22Rv1 (cell line): Measurements from ENCODE around the gene PTPRG.

ENCODE experiments used
- H3K27ac ChIP-seq: fragments of 450-650 bp; 2 replicates; pipeline ENCODE4 v1.5.1; 2017
- ZFX ChIP-seq: fragments of 450-650 bp; IDR thresholded peaks from 2 replicates; pipeline ENCODE4 v1.6.1; 2017; ENCODE audit warnings: antibody characterized with exemption, borderline replicate concordance
- TF ChIP-seq, protein P1 (sequence below): fragments of 450-650 bp; IDR thresholded peaks from 2 replicates; pipeline ENCODE4 v1.5.1; 2017; ENCODE audit warnings: mild to moderate bottlenecking

PTPRG gene

DNA sequence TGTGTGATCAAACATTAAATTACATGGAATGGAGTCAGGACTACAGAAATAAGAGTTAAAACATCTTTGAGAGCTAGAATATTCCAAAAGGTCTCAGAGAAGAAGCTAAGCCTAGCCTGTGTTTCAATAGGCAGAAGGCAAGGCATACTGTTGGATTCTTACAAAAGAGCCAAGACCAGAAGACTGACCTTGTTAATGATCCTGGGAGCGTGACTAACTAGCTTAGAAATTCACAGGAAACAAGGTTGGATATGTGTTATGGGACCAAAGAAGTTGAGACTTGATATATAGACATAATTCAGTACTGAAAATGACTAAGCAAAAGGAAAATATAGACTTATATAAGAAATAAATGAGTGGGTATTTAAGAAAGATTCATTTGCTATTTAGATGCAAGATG, 761.9 kb downstream of the PTPRG start:
- no peak overlapping the region for H3K27ac ChIP-seq
- TF ChIP-seq, protein P1, sequence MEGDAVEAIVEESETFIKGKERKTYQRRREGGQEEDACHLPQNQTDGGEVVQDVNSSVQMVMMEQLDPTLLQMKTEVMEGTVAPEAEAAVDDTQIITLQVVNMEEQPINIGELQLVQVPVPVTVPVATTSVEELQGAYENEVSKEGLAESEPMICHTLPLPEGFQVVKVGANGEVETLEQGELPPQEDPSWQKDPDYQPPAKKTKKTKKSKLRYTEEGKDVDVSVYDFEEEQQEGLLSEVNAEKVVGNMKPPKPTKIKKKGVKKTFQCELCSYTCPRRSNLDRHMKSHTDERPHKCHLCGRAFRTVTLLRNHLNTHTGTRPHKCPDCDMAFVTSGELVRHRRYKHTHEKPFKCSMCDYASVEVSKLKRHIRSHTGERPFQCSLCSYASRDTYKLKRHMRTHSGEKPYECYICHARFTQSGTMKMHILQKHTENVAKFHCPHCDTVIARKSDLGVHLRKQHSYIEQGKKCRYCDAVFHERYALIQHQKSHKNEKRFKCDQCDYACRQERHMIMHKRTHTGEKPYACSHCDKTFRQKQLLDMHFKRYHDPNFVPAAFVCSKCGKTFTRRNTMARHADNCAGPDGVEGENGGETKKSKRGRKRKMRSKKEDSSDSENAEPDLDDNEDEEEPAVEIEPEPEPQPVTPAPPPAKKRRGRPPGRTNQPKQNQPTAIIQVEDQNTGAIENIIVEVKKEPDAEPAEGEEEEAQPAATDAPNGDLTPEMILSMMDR: no peak
- no peak for TF ChIP-seq ZFX

DNA sequence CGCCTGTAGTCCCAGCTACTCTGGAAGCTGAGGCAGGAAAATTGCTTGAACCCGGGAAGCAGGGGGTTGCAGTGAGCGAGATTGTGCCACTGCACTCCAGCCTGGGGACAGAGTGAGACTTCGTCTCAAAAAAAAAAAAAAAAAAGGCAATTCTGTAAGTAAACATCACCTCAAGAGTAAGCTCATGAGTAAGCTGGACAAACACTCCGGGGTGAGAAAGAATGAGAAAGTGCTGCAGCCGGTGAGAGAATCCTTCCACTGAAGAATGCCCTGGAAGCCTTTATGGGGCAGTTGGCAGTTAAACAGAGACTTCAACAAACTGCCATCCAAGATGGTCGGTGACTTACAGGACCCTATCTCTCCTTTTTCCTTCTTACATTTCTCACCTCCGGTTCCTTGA, 764.5 kb downstream of the PTPRG start:
- TF ChIP-seq ZFX: no peak
- TF ChIP-seq, protein P1: no peak
- H3K27ac ChIP-seq: no peak overlapping the region

DNA sequence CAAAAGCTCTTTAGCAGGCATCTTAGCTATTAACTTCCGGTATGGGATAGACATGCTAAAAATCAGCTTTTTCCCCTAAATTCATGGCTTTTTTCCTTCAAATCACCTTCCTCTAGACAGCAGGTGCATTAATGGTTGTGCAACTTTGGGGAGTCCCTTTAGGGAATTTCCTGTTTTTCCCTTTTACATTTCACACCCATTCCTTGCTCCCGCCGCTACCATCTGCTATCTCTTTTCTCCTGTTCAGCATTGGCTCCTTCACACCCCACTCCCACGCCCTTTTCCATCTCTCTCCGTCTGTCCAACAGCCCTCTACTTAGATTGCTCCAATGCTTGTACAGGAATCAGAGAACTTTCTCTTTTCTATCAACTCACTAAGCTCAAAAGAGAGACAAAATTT, 768.6 kb downstream of the PTPRG start:
- H3K27ac ChIP-seq: no peak overlapping the region
- TF ChIP-seq, protein P1: no peak
- no peak for TF ChIP-seq ZFX

DNA sequence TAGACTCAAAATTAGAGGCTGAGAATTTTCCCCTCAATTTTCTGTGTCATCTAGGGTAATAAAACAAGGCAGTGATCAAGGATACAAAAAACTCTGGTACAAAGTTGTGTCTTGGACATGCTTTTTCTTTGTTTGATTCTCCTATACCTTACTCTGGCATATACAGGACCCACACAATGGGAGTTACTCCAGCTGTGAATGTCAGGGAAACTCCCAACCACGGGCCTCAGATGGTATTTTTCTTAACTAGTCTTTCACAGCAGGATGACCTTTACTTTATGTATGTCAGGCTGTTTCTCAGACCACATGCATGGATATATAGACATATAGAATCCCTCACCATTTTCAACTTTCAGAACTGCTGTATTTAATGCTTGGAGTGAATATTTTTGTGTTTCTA, 770.6 kb downstream of the PTPRG start:
- TF ChIP-seq ZFX: no peak
- TF ChIP-seq, protein P1: no peak
- H3K27ac ChIP-seq: no peak overlapping the region

DNA sequence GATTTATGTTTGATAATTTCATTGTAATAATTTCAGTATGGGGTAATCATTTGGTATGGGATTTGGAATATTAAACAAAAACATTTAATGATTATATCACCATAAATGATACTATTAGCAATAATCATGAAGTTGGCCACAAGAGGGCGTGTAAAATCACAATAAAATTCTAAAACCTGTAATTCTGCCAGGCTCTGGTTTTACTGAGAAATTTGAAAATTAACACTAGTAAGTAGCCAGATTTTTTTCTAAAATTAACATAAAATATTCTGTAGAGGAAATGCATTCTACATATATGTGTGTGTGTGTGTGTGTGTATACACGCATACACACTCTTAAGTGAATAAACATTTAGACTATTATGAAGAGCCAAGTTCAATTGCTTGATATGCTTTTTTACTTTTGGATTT, 771.5 kb downstream of the PTPRG start:
- TF ChIP-seq ZFX: no peak
- TF ChIP-seq, protein P1: peak; percentile 82
- H3K27ac ChIP-seq: no peak overlapping the region

DNA sequence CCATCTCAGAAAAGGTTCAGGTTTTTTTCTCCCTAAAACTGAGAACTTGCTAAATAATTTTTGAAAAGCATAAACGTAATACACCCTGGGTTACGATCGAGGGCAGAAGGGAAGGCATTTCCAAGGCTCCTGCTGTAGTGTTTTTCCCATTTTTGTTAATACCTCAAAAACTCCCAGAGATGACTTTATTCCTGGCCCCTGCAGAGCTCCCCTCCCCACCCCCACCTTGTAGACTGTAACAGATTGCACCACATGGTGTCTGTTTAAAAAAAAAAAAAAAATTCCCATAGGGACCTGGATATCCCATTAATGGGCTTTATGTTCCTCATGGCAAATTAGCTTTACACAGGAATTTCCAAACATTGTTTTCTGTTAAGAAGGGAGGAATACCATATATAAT, 773.8 kb downstream of the PTPRG start:
- H3K27ac ChIP-seq: no peak overlapping the region
- no peak for TF ChIP-seq ZFX
- TF ChIP-seq, protein P1: no peak

DNA sequence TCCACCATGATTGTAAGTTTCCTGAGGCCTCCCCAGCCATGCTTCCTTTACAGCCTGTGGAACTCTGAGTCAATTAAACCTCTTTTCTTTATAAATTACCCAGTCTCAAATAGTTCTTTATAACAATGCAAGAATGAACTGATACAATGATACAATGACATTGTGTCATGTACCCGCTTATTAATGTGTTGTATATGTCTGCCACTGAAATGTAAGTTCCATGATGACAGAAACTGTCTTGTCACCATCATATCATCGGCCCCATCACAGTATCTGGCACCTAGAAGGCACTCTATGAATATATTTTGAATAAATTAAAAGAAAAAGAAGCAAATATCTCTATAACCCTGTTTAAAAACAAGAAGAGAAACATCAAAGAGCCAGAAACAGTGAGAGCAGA, 782.4 kb downstream of the PTPRG start:
- H3K27ac ChIP-seq: no peak overlapping the region
- TF ChIP-seq, protein P1: no peak
- TF ChIP-seq ZFX: no peak
